GM20431 (cell line): ENCODE measurements around the gene PHLPP1.

Experiments
- in situ Hi-C: fragments of 300-500 bp; cut with MseI, MboI; formaldehyde crosslinking; loops from one replicate; pipeline ENCODE4 v1.15.0; 2020; ENCODE audit warnings: low sequenced_read_pairs; ENCODE audit not compliant: unreplicated experiment

Gene PHLPP1

GRCh38 chr18:63017076-63017475 is 301.7 kb downstream of the PHLPP1 start:
- in situ Hi-C loops, result loop anchor here (10.0 to 25.0 kb wide), 2 partner anchors 318 to 420 kb away; no protein-coding TSS in a partner anchor

GRCh38 chr18:63017977-63018376 is 302.6 kb downstream of the PHLPP1 start:
- in situ Hi-C loops, result loop anchor here (10.0 to 25.0 kb wide), 2 partner anchors 317 to 419 kb away; no protein-coding TSS in a partner anchor

- in situ Hi-C loops, result loop anchor here (10.0 to 25.0 kb wide), 2 partner anchors 52 to 415 kb away; no protein-coding TSS in a partner anchor
Measured at GRCh38 chr18:63022429-63023022, 307.2 kb downstream of the PHLPP1 start.

GRCh38 chr18:63025251-63026090 is 310.1 kb downstream of the PHLPP1 start:
- in situ Hi-C loops, result loop anchor here (10.0 kb wide), 1 partner anchor 49 kb away; no protein-coding TSS in a partner anchor

DNA sequence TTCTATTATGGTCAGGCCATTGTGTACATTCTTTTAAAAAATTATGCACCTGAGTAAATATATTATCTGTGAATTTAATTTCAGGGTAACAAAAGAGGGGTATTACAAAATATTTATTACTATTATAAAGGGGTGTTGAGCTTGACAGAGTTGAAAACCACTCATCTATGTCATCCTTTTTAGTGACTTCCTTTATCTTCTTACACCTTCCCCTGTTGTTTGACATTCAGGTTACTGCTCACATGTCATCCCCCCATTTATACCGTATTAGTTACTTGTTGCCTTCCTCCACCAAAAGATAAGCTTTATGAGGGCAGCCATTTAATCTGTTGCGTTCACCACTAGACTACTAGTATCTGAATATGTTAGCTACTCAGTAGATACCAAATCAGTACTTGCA is 313.0 kb downstream of the PHLPP1 start:
- in situ Hi-C loops, result loop anchor here (10.0 kb wide), 1 partner anchor 46 kb away; no protein-coding TSS in a partner anchor
